Neural progenitor cell (in vitro differentiated cells): Measurements from ENCODE around the gene CCR4.

ENCODE experiments used
- CTCF ChIP-seq: fragments of 200-600 bp; sonication (generic); IDR thresholded peaks from 2 replicates; pipeline ENCODE4 v1.5.1; 2017; ENCODE audit warnings: antibody characterized with exemption, mild to moderate bottlenecking
- EZH2 ChIP-seq: fragments of 200-600 bp; sonication (generic); IDR thresholded peaks from 2 replicates; pipeline ENCODE4 v1.6.1; 2017; ENCODE audit warnings: antibody characterized with exemption, mild to moderate bottlenecking, moderate library complexity
- EZH2phosphoT487 ChIP-seq: fragments of 200-600 bp; sonication (generic); IDR thresholded peaks from 2 replicates; pipeline ENCODE4 v1.6.1; 2017; ENCODE audit warnings: antibody characterized with exemption

DNA sequence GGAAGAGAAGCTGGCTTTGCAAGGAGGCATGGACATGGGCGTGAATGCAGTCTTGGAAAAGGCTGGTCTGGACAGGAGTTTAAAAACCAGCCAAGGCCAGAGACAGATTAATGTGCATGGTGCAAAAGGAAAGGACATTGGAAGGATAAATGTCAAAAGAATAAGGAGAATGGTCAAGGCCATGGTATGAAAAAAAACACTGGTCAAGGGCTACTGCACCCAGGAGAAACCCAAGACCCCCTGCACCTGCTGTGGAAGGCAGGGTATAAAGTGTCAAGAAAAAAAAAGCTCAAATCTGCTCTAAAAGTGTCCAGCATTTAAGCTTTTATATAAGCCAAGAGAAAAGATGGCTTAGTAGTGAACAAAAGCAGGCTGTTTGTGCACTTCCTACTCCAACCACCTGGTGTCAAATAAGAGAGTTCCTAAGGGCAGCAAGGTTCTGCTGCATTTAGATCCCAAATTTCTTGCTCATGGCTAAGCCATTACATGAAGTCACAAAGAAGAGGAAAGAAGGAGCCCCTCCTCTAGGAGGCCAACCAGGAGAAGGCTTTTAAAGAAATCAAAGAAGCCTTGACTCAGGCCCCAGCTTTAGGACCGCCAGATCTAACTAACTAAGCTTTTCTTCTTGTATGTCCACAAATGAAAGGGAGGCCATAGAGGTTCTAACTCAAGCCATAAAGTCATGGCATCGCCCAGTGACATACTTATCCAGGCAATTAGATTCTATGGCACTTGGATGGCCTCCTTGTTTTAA is 16.9 kb downstream of the CCR4 start:
- TF ChIP-seq CTCF (no peak), EZH2 (no peak), EZH2phosphoT487 (no peak)
